Esophagus muscularis mucosa (tissue), 4 donors: ENCODE data around the gene SPIRE2. TPM values are rescaled to one million over a fixed set of nuclear protein-coding genes. Genes with fewer than 3 reads are reported as not detected.
"Not testable (repeated sequence)": the region's sequence is repeated elsewhere in the genome, so short reads cannot be mapped to it uniquely, and the experiment has no call there.

Source experiments
- DNase-seq: peaks from one replicate; pipeline ENCODE4 v3.0.0-alpha.2; 2017; ENCODE audit errors: extremely low spot score
- H3K27ac ChIP-seq, 4 donors: fragments of 200-600 bp; sonication (generic); replicated peaks in 1 of 4; 1 replicate in 3 of 4; 2 replicates in 1 of 4; pipeline ENCODE4 v1.5.1; 2016 to 2019; ENCODE audit warnings: mild to moderate bottlenecking in 1 of 4
- H3K27me3 ChIP-seq, 4 donors: fragments of 200-600 bp; sonication (generic); one replicate each; pipeline versions ENCODE4 v1.5.1 to v1.6.0; 2016 to 2019
- H3K36me3 ChIP-seq, 4 donors: fragments of 200-600 bp; sonication (generic); one replicate each; pipeline ENCODE4 v1.5.1; 2016 to 2019
- H3K4me1 ChIP-seq, 4 donors: fragments of 200-600 bp; sonication (generic); one replicate each; pipeline ENCODE4 v1.5.1; 2016 to 2019
- H3K4me3 ChIP-seq, 4 donors: fragments of 200-600 bp; sonication (generic); 1 replicate in 2 of 4; 2 replicates in 2 of 4; pipeline ENCODE4 v1.5.1; 2016 to 2019; ENCODE audit warnings: mild to moderate bottlenecking in 4 of 4, moderate library complexity in 1 of 4
- H3K9me3 ChIP-seq, 4 donors: fragments of 200-600 bp; sonication (generic); 1 replicate in 3 of 4; 2 replicates in 1 of 4; pipeline ENCODE4 v1.5.1; 2016 to 2019
- EP300 ChIP-seq: sonication (generic); formaldehyde crosslinking; IDR thresholded peaks from one replicate; pipeline ENCODE4 v1.6.1; 2017; ENCODE audit warnings: antibody characterized with exemption
- POLR2A ChIP-seq: fragments of 450-650 bp; IDR thresholded peaks from one replicate; pipeline ENCODE4 v1.6.1; 2017; ENCODE audit warnings: antibody characterized with exemption, moderate library complexity, mild to moderate bottlenecking, low read depth
- POLR2AphosphoS5 ChIP-seq, 2 donors: sonication (generic); formaldehyde crosslinking; IDR thresholded peaks; one replicate each; pipeline ENCODE4 v1.6.1; 2017; ENCODE audit warnings: antibody characterized with exemption in 2 of 2
- WGBS: methylation state at CpG from one replicate; pipeline ENCODE4 v1.1.5; 2018; 5-methylcytosine and 5-hydroxymethylcytosine counted together
- intact Hi-C: fragments of 100-400 bp; cut with DNase I; formaldehyde crosslinking; loops from one replicate; pipeline ENCODE4 v1.15.1; 2023
- total RNA-seq, 4 donors: library from RNA; depleted of rRNA; stranded (reverse); fragments of >200 nt; gene quantifications; one replicate each; pipeline versions ENCODE4 v1.1.0 to v1.2.1, GENCODE V29; 2016
- TF ChIP-seq, protein P1 (sequence below), 3 experiments: fragments of 200-600 bp in 2 of 3; fragments of 450-650 bp in 1 of 3; sonication (generic) in 2 of 3; IDR thresholded peaks; one replicate each; pipeline ENCODE4 v1.5.1; 2017 to 2019; ENCODE audit warnings: antibody characterized with exemption in 3 of 3, mild to moderate bottlenecking in 2 of 3, moderate library complexity in 1 of 3

SPIRE2 gene
- total RNA-seq, 4 donors from 2014 or later: 1.8 to 7.2 (median 4.2) TPM

DNA sequence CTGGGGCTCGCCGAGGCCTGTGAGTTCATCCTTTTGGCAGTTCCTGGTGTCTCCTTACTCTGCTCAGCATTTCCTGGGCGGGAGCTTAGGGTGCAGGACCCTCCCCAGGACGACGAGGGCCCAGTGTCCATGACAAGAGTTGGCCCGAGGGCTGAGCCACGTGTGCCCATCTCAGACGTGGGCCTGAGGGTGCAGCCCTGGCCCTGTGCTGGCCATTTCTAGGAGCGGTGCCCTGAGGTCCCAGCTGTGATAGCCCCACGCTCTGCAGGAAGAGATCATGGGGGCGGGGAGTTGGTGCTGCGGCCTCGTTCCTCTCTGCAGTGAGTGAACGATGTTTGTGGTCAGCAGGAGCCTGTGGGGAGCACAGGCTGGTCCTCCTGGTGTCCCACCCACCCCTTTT, 84.4 kb downstream of the SPIRE2 start:
- DNase-seq: no peak
- H3K27ac ChIP-seq: no peak overlapping the region
- TF ChIP-seq POLR2AphosphoS5 (IDR thresholded peaks at IDR 0.05) (peak in 1 of 2 donors; percentile 7), EP300 (no peak)
- peaks cover 13 to 18% (median 17%) of the 10 kb centered on the region in 4 donors for H3K4me1 ChIP-seq
- peaks cover 0 to under 1% (median 0%) of the 10 kb centered on the region in 4 donors for H3K27me3 ChIP-seq
- no peak overlapping the region for H3K4me3 ChIP-seq
- 64% methylated on average over 12 of the region's 14 CpGs for WGBS
- peaks cover 0 to 59% (median 52%) of the 10 kb centered on the region in 4 donors for H3K36me3 ChIP-seq
- intact Hi-C loops: no loop called here
- H3K9me3 ChIP-seq: no peaks in the 10 kb centered on the region

GRCh38 chr16:89913408-89914387, 85.4 kb downstream of the SPIRE2 start:
- WGBS: 78% methylated on average over 19 of the region's 30 CpGs
- TF ChIP-seq, protein P1, sequence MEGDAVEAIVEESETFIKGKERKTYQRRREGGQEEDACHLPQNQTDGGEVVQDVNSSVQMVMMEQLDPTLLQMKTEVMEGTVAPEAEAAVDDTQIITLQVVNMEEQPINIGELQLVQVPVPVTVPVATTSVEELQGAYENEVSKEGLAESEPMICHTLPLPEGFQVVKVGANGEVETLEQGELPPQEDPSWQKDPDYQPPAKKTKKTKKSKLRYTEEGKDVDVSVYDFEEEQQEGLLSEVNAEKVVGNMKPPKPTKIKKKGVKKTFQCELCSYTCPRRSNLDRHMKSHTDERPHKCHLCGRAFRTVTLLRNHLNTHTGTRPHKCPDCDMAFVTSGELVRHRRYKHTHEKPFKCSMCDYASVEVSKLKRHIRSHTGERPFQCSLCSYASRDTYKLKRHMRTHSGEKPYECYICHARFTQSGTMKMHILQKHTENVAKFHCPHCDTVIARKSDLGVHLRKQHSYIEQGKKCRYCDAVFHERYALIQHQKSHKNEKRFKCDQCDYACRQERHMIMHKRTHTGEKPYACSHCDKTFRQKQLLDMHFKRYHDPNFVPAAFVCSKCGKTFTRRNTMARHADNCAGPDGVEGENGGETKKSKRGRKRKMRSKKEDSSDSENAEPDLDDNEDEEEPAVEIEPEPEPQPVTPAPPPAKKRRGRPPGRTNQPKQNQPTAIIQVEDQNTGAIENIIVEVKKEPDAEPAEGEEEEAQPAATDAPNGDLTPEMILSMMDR (IDR thresholded peaks at IDR 0.05): no peak
- TF ChIP-seq POLR2AphosphoS5 (IDR thresholded peaks at IDR 0.05) (peak in 1 of 2 donors; percentile 4), EP300 (no peak), POLR2A (no peak)

GRCh38 chr16:89914642-89915285, 86.5 kb downstream of the SPIRE2 start:
- peaks cover 29 to 37% (median 32%) of the 10 kb centered on the region in 4 donors for H3K4me1 ChIP-seq
- peaks cover 0 to 22% (median 0%) of the 10 kb centered on the region in 4 donors for H3K27me3 ChIP-seq
- DNase-seq, H3K27ac ChIP-seq, H3K9me3 ChIP-seq, H3K4me3 ChIP-seq, intact Hi-C loops: not testable (repeated sequence)
- WGBS: 60% methylated on average over 9 of the region's 11 CpGs
- peaks cover 0 to 39% (median 35%) of the 10 kb centered on the region in 4 donors for H3K36me3 ChIP-seq

More at GRCh38 chr16:89913408-89914387, 85.4 kb downstream of the SPIRE2 start:
- intact Hi-C loops: no loop called here
- no peak overlapping the region for H3K27ac ChIP-seq
- DNase-seq: no peak
- no peaks in the 10 kb centered on the region for H3K9me3 ChIP-seq
- peaks cover 0 to 11% (median 0%) of the 10 kb centered on the region in 4 donors for H3K27me3 ChIP-seq
- H3K4me1 ChIP-seq: peaks cover 24 to 28% (median 27%) of the 10 kb centered on the region in 4 donors
- no peak overlapping the region for H3K4me3 ChIP-seq
- peaks cover 0 to 50% (median 41%) of the 10 kb centered on the region in 4 donors for H3K36me3 ChIP-seq

DNA sequence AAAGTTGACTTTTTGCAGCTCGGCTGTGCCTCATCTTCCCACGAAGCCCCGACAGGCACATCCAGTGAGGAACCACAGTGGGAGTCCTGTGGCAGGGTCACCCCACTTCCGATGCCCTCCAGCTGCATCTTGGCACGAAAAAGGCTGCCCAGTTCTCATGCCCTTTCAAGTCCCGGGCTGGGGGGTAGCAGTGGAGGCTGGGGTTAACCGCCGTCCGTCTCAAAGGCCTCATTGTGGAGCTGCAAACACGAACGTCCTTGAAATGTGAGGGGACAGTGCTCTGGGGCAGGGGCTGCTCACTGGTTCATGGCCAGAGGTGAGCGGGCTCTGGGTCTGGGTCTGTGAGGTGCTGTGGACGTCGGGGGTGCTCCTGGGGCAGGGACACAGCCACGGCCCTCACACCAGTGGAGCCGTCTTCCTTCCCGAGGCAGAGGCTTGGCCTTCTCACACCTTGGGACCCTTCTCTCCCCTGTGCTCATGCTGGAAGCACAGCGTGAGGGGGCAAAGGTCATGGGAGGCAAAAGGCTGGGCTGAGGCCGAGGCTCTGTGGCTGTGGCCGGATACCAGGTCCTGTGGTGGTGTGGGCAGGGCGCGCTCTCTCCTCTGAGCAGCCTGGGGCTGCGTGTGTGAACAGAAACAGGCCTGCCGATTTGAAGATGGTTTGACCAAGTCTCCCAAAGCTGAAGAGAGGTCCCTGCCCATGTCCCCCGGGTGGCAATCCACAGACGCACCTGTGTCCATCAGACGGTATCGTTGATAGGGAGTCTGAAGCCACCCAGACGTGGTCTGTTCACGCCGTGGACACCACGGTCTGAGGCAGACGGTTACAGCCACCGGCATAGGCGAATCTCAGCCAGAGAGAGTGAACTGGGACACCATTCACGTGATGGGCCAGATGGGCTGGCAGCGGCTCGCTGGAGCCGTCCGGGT, 87.3 kb downstream of the SPIRE2 start:
- Histone ChIP-seq H3K4me3 (no peak overlapping the region), H3K4me1 (peaks cover 23 to 34% (median 24%) of the 10 kb centered on the region in 4 donors), H3K36me3 (peaks cover 0 to 33% (median 28%) of the 10 kb centered on the region in 4 donors), H3K27ac (no peak overlapping the region), H3K9me3 (no peaks in the 10 kb centered on the region), H3K27me3 (peaks cover 0 to 30% (median 0%) of the 10 kb centered on the region in 4 donors)
- no peak for DNase-seq
- intact Hi-C loops: no loop called here
- TF ChIP-seq POLR2A: no peak
- TF ChIP-seq POLR2AphosphoS5 (IDR thresholded peaks at IDR 0.05): no peak
- WGBS: 74% methylated on average over 6 of the region's 40 CpGs

- H3K27ac ChIP-seq: peak overlapping the region in 3 of 4 donors; percentile 29 to 55 (median 35)
- under 1% methylated on average over 22 of the region's 39 CpGs for WGBS
- no peaks in the 10 kb centered on the region for H3K9me3 ChIP-seq
- peaks cover 0 to 54% (median 0%) of the 10 kb centered on the region in 4 donors for H3K27me3 ChIP-seq
- TF ChIP-seq POLR2A (no peak), POLR2AphosphoS5 (IDR thresholded peaks at IDR 0.05) (peak; percentile 72 to 84)
- H3K4me3 ChIP-seq: peak overlapping the region; percentile 44 to 54 (median 45)
- peaks cover 43 to 55% (median 46%) of the 10 kb centered on the region in 4 donors for H3K4me1 ChIP-seq
- peaks cover 0 to 10% (median 6%) of the 10 kb centered on the region in 4 donors for H3K36me3 ChIP-seq
- intact Hi-C loops: no loop called here
- DNase-seq: no peak
These were observed 89.6 kb downstream of the SPIRE2 start for GRCh38 chr16:89917773-89918452.
